HG03095 (cell line): ENCODE measurements around the gene DCBLD1.
"Not testable (repeated sequence)": the region's sequence is repeated elsewhere in the genome, so short reads cannot be mapped to it uniquely, and the experiment has no call there.

ENCODE experiments used
- ATAC-seq: cut with Tn5 transposase; IDR thresholded peaks from one replicate; pipeline ENCODE4 v1.9.1; 2021; ENCODE audit warnings: moderate library complexity; ENCODE audit not compliant: unreplicated experiment

The DCBLD1 gene

DNA sequence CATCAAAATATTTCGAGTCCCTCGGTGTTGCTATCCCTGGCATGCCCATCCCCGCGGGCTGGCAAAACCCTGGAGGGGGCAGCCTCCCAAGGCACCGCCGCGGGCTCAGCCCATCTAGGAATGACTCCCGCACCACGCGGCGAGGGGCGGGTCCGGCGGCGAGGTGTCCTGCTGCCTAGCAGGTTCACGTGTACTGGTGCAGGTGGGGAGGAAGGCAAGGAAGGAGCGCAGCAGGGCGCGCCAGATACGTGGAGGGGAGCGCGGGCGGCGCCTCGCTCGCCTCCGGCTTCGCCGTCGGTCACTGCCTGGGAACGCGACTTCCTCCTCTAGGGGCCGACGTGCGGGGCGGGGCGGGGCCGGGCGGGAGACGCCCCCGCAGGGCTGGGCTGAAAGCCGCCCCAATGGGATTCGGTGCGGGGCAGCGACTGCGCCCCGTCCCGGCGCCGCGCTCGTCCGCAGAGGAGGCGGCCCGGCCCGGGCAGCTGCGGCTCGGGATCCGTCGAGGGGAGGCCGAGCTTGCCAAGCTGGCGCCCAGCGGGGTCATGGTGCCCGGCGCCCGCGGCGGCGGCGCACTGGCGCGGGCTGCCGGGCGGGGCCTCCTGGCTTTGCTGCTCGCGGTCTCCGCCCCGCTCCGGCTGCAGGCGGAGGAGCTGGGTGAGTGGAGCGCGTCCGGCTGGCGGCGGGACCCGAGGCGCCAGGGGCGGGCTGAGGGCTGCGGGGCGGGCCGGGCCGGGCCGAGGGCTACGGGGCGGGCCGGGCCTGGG is at the start of gene DCBLD1:
Gene DCBLD1, plus strand, starts transcription at position 435 of the 764 bp plus-strand sequence. Its CDS starts 108 bp downstream, at position 543.
- ATAC-seq: peak; percentile 68

DNA sequence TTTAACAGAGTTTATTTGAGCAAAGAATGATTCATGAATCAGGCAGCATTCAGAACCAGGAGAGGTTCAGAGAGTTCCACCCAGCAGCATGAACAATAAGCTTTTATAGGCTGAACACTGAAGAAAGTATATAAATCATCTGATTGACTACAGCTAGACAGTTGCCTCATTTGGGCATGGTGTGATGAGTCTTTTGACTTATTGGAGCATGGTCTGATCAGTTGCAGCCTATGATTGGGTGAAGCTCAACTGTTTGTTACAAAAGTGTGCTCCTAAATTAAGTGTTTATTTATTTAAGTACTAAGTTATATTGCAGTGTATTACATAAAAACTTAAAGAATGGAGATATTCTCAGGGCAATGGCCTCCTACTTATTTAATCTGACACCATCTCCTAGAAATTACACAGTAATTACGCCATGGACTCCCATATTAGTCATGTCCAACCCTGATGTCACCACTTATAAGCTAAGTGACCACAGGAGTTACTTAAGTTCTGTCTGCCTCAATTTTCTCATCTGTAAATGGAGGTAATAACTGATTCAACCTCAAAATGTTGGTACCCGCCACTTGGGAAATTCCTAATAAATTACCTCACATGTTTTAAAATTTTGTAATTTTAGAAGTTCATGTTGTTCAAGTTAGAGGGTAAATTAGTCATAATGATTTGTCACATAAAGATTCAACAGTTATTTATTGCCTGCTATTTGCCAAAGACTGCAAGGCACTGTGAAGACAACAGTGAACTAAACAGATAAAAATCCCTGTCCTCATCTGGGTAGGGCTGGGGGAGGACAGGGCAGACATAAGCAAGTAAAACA is 41.6 kb upstream of the DCBLD1 start:
- no peak for ATAC-seq

- no peak for ATAC-seq
Measured at GRCh38 chr6:117441824-117442264, 40.6 kb upstream of the DCBLD1 start.

DNA sequence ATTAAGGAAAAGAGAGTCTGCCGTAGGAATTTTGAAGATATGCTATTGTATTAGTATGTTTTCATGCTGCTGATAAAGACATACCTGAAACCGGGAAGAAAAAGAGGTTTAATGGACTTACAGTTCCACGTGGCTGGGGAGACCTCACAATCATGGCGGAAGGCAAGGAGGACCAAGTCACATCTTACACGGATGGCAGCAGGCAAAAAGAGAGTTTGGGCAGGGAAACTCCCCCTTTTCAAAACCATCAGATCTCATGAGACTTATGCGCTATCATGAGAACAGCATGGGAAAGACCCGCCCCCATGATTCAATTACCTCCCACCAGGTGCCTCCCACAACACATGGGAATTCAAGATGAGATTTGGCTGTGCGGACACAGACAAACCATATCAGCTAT is 40.2 kb upstream of the DCBLD1 start:
- ATAC-seq: not testable (repeated sequence)

DNA sequence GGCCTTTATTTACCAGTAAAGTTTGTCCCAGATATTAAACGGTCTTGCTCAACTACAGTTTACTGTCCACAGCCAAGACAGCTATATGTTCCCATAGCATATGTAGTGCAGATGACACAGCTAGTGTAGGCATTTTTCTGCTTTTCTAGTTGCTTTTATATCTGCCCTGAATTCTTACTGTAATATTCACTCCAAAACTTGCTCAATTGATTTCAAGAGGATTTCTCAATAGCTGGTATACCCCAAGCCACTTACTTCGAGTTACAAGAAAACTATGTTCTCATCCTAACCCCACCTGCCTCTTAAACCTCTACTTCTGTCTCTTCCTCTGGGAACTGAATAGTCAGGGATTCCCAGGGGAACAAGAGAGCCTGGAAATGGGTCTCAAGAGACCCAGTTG is 37.9 kb upstream of the DCBLD1 start:
- ATAC-seq: no peak

DNA sequence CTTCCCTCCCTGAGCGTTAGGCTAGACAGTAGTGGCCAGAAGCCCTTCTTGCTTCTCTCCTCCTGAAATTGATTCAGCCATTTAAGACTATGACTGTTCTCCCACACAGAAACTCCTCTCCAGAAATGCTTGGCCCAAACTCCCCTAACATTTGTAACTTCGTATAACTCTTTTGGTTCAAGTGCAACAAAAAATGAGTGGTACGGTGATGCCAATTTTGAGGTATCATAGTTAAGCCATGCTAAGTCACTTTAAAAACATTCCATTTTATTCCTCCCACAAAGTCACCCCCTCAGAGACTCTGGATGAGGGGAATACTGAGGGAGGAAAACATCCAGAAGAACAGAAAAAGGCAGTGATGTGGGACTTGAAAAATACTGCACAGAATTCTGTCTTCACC is 35.6 kb upstream of the DCBLD1 start:
- no peak for ATAC-seq

GRCh38 chr6:117448011-117448410 is 34.5 kb upstream of the DCBLD1 start:
- ATAC-seq: no peak

DNA sequence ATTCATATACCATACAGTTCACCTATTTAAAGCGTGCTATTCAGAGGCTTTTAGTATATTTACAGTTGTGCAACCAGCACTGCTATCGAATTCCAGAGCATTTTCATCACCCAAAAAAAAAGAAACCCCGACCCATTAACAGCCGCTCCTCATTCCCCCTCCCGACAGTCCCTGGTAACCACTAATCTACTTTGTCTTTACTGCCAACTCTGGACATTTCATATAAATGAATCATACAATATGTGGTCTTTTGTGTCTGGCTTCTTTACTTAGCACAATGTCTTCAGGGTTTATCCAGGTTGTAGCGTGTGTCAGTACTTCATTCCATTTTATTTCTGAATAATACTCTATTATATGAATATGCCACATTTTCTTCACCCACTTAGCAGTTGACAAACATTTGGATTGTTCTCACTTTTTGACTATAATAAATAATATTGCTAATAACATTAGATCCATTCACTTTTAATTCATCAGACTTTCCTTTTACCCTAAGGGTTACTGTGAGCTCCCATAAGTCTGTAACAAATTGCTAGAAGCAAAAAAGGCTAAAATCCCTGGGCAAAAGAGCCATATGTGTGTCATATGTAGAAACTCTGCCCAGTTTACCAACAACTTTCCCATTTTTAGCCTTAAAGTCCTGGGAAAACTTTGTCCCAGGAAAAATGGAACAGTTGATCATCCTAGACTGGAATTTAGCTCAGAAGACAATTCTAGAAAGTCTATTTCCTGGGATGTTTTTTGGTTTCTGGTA is 33.6 kb upstream of the DCBLD1 start:
- ATAC-seq: no peak

DNA sequence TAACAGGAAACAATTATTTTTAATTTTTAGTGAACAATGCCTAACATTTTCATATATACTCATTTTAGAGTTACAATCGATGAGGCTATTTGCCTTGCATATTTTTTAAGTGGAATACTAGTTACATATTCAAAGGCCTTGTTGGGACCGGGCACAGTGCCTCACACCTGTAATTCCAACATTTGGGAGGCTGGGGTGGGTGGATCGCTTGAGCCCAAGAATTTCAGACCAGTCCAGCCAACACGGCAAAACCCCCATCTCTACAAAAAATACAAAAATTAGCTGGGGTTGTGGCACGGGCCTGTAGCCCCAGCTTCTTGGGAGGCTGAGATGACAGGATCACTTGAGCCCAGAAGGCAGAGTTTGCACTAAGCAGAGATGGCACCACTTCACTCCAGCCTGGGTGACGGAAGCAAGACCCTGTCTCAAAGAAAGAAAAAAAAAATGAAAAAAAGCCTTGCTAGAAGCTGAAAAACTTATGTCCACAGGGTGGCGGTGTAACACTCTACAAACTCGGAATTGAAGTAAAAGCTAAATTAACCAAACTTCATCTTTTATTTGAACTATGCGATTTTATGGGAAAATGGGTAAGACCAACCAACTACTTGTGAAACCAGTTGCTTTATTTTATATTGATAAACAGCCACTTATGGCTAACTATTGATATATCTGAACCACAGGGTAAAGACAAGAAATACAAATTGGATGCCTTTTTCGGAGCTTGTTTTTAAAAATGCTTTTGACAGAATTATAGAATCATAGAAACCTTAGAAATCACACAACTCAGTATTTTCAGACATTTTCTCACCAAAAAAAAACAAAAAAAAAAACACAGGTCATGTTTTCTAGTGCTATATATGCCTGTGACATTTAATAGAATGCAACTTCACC is 32.7 kb upstream of the DCBLD1 start:
- no peak for ATAC-seq

DNA sequence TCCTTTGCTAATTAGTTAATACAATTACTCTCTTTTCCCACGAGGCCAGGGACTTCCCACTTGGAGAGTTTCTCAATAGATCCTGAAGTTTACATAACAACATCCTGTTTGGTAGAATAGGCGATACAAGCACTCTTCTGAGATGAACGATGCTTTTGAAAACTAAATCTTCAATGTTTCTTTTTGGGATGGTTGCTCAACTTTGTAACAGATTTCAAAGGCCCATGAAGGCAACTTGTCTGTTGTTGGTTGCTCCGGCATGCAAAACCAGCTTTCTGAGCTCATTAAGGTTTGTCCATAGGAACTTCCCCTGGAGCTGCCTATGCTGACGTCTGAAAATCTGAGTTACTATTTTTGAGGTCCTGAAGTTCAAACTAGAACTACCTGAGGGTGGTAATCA is 30.8 kb upstream of the DCBLD1 start:
- no peak for ATAC-seq

DNA sequence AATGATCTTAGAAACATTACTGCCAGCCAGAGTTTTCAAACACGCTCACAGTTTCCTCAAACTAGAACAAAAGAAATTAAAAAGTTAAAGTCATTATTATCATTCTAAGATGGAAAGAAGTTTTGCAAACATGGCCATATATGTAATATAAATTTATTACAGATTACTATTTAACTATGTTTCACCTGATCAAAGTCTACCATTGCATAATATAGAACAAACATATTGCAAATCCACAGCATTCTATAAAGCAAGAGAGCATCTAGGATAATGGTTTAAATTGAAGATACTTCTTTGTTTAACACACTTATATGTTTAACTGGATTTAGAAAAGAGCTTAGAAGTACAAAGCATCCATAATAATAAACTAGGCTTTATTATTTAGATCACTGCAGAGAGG is 26.2 kb upstream of the DCBLD1 start:
- no peak for ATAC-seq

DNA sequence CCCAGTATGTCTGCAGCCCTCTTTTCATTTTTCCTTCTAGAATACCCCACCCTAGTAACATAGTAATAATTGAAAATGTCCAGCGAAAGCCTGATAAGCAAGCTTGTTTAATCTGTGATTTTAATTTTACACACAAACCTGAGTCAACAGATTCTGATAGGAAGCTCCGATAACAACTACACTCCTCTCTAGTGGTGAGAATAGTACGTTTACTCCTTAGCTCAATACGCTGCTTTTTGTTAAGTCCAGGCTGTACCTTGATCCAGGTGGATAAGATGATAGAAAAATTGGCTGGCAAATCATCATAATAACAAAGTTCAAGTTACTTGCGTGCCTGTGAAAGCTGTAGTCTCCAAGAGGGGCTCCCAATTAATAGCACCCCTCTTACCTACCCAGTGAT is 25.5 kb upstream of the DCBLD1 start:
- no peak for ATAC-seq

- no peak for ATAC-seq
Measured at GRCh38 chr6:117459204-117459944, 23.1 kb upstream of the DCBLD1 start.

DNA sequence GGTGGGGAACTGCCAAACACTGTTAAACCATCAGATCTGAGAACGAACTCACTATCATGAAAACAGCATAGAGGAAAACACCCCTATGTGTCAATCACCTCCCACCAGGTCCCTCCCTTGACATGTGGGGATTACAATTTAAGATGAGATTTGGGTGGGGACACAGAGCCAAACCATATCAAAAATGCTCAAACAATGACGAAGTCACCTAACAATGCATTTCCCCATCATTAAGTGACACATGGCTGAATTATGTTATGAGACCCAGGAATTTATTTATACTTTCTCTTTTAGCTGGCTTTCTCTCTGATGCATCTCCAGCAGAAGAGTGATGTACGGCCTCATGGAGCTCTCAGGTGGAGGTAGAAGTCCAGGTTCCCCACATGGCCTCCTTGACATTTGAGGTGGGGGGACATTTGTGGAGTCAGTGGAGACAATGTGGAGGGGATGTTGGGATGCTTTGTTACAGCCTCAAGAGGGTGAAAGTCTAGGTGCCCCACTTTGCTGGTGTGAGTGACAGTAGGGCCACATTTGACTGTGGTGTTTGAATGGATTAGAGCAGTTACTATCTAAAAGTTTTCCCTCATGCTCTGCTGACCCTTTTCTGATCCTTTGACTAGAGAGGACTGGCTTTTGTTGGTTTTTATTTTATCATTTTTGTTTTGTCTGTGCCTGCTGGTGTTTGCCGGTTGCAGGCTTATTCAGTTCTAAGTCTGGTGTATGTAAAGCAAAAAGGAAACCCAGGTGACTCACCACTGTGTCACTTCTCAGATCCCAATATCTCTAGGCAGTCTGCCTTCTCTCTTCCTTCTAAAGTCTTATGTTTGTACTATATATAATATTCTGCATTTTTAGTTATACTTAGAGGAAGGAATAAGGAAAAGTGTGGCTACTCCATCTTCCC is 18.5 kb upstream of the DCBLD1 start:
- ATAC-seq: peak; percentile 93

DNA sequence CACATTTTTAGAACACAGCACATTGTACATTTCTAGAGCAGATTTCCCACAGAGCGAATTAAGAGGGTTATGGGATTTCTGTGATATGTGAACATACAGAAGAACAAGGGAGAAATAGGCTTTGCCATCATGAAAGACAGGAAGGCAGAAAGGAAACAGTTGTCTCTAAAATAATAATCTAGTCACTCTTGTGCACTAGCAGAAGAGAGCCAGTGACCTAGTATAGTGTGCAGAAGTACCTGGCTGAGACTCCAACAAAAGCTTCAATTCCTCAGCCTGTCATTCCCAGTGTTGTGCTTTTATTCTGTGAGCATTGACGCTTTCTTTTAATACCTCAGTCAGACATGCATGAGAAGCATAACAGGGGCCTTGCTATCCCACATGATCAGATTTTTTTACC is 17.8 kb upstream of the DCBLD1 start:
- no peak for ATAC-seq

DNA sequence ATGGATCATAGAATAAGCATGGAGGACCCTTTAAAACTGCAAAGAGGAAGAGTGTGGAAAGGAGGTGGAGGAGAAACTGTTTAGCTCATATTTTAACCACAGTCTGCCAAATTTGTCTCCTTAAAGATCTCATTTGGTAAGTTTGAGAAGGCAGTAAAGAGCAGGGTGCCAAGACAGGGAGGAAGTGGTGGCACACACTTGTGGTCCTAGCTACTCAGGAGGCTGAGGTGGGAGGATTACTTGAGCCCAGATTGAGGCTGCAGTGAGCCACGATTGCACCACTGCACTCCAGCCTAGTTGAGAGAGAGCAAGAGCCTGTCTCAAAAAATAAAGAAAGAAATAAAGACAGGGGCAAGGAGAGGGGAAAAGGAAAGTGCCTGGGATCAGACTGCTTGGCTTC is 16.8 kb upstream of the DCBLD1 start:
- no peak for ATAC-seq

- no peak for ATAC-seq
Measured at GRCh38 chr6:117467876-117468275, 14.6 kb upstream of the DCBLD1 start.

GRCh38 chr6:117468527-117468926 is 13.9 kb upstream of the DCBLD1 start:
- not testable (repeated sequence) for ATAC-seq

GRCh38 chr6:117469356-117469755 is 13.1 kb upstream of the DCBLD1 start:
- no peak for ATAC-seq
